Tibial nerve (tissue), 3 donors: ENCODE data around the gene GPR37L1.

ENCODE experiments used
- CTCF ChIP-seq, 5 experiments: fragments of 200-600 bp in 3 of 5; fragments of 450-650 bp in 2 of 5; sonication (generic) in 3 of 5; IDR thresholded peaks; one replicate each; pipeline ENCODE4 v1.5.1; 2016 to 2019; ENCODE audit warnings: antibody characterized with exemption in 5 of 5, mild to moderate bottlenecking in 3 of 5, moderate library complexity in 2 of 5
- POLR2A ChIP-seq, 2 donors: fragments of 450-650 bp; IDR thresholded peaks; one replicate each; pipeline ENCODE4 v1.6.1; 2017; ENCODE audit warnings: antibody characterized with exemption in 2 of 2, mild to moderate bottlenecking in 2 of 2, moderate library complexity in 2 of 2

GRCh38 chr1:202179828-202180750 lies 57.4 kb downstream of the GPR37L1 start:
- TF ChIP-seq CTCF (IDR thresholded peaks at IDR 0.05) (no peak), POLR2A (IDR thresholded peaks at IDR 0.05) (no peak)
